ENCODE measurements around the gene PIGQ.

PIGQ gene

DNA sequence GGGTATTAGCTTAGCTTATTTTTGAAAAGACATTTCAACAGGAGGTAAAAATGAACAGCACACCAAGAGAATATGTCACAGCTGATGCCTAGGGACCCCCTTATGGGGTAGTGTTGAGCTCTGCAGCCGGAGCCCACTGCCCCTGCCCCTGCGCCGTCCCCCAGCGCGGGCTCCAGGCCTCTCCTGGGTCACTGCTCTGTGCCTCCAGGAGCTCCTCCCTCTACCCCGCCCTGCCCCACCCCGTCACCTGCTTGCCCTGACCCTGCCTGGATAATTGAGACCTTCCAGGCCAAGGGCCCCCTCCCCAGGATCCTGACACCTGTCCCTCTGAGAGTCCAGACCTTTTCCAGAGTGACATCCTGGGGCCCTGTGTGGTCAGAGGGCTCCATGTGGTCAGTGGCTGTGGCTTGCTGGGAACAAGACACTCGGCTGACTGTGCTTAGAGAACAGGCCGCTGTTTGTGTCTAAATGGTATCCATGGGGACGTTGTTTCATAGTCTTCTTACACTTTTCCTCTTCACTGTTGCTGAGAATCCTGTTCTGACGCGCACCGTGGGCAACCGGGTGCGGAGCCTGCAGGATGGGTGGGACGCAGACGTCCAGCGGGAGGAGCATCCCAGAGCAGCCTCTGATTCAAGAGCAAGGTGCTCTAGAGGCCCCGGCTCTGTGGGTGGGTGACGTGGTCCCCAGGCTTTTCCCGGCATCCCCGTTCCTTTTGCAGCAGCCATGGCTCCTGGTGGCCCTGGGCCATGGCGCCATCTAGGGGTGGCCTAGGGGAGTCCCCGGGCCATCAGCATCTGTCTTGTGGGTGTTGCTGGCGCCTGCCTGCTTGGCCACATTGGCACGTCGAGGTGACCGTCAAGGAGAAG is 41.0 kb downstream of the PIGQ start:
- Mint-ChIP-seq H3K4me1 (peaks cover 36% of the 10 kb centered on the region), H3K27ac (no peak overlapping the region), H3K4me3 (no peak overlapping the region), H3K27me3 (ENCODE audit: low read depth, poor library complexity) (peaks cover 3% of the 10 kb centered on the region), H3K9me3 (peaks cover 39% of the 10 kb centered on the region), H3K36me3 (ENCODE audit: low read depth) (peaks cover 57% of the 10 kb centered on the region)
- no peak for DNase-seq
- peak; percentile 42 for TF ChIP-seq CTCF (IDR thresholded peaks at IDR 0.05)

DNA sequence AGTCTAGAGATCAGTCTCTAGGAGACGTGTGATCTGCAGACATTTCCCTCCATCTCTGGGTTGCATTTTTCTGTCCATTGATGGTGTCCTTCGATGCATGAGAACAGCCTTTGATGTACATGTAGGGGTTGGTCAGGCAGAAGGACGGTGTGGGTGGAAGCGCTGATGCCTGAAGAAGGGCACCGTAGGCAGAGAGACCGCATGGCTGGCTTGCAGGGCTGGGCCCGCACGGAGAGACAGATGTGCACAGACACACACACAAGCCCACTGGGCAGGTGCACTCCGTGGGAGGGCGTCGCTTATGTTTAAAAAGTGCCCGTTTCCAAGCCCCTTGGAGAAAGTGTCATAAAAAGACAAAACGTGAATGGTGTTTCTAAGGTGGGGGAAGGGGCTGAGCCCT is 45.4 kb downstream of the PIGQ start:
- H3K27me3 Mint-ChIP-seq (ENCODE audit: low read depth, poor library complexity), result no peaks in the 10 kb centered on the region
- no peak overlapping the region for H3K27ac Mint-ChIP-seq
- DNase-seq, result no peak
- H3K36me3 Mint-ChIP-seq (ENCODE audit: low read depth), result peaks cover 32% of the 10 kb centered on the region
- TF ChIP-seq CTCF (IDR thresholded peaks at IDR 0.05), result no peak
- no peak overlapping the region for H3K4me3 Mint-ChIP-seq
- H3K4me1 Mint-ChIP-seq, result peaks cover 15% of the 10 kb centered on the region
- peaks cover 25% of the 10 kb centered on the region for H3K9me3 Mint-ChIP-seq

GRCh38 chr16:616733-617586 is 47.2 kb downstream of the PIGQ start:
- Mint-ChIP-seq H3K9me3 (peaks cover 19% of the 10 kb centered on the region), H3K27ac (peak overlapping the region; percentile 32), H3K27me3 (ENCODE audit: low read depth, poor library complexity) (no peaks in the 10 kb centered on the region), H3K4me3 (no peak overlapping the region), H3K4me1 (peaks cover 19% of the 10 kb centered on the region), H3K36me3 (ENCODE audit: low read depth) (peaks cover 27% of the 10 kb centered on the region)
- no peak for TF ChIP-seq CTCF (IDR thresholded peaks at IDR 0.05)
- no peak for DNase-seq

DNA sequence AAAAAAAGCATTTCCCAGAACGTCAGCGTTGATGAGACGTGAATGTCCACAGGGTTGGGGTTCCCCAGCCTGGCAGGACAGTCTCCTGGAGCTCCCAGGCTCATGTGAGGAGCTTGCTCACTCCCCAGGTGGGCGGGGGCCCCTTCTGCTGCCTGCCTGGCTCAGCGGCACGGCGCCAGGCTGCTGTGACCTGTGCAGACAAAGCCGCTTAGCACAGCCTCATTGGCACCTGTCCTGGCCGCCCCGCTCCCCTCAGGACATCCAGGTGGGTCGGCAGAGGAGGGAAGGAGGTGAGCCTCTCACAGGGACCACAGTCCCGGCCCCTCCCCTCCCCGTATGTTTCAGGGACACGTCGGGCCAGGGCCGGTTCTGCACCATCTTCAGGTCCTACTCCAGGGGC is 48.1 kb downstream of the PIGQ start:
- Mint-ChIP-seq H3K4me1 (peaks cover 28% of the 10 kb centered on the region), H3K4me3 (no peak overlapping the region), H3K27me3 (ENCODE audit: low read depth, poor library complexity) (no peaks in the 10 kb centered on the region), H3K27ac (no peak overlapping the region), H3K36me3 (ENCODE audit: low read depth) (peaks cover 27% of the 10 kb centered on the region), H3K9me3 (peaks cover 19% of the 10 kb centered on the region)
- no peak for DNase-seq
- no peak for TF ChIP-seq CTCF (IDR thresholded peaks at IDR 0.05)

- no peak for TF ChIP-seq CTCF (IDR thresholded peaks at IDR 0.05)
- peaks cover 6% of the 10 kb centered on the region for H3K9me3 Mint-ChIP-seq
- peaks cover 10% of the 10 kb centered on the region for H3K36me3 Mint-ChIP-seq (ENCODE audit: low read depth)
- peaks cover 42% of the 10 kb centered on the region for H3K4me1 Mint-ChIP-seq
- H3K4me3 Mint-ChIP-seq, result no peak overlapping the region
- H3K27me3 Mint-ChIP-seq (ENCODE audit: low read depth, poor library complexity), result no peaks in the 10 kb centered on the region
- H3K27ac Mint-ChIP-seq, result peak overlapping the region; percentile 29
- DNase-seq, result no peak
These were observed 49.8 kb downstream of the PIGQ start for GRCh38 chr16:619476-620100.
